ENCODE data around the gene CDC42BPA.
"Not testable (repeated sequence)": the region's sequence is repeated elsewhere in the genome, so short reads cannot be mapped to it uniquely, and the experiment has no call there.

The CDC42BPA gene

GRCh38 chr1:227318016-227318852 lies at the start of gene CDC42BPA:
TSS of gene CDC42BPA (minus strand) at chr1:227318492. CDS start at chr1:227317182, 1,310 bp downstream.
- peak; percentile 90 for DNase-seq (ENCODE audit: low read depth)

- DNase-seq (ENCODE audit: low read depth) = no peak
Observed at GRCh38 chr1:227368009-227368408, 49.7 kb upstream of the CDC42BPA start.

GRCh38 chr1:227365473-227366431 lies 47.5 kb upstream of the CDC42BPA start:
- no peak for DNase-seq (ENCODE audit: low read depth)

GRCh38 chr1:227364657-227365056 lies 46.4 kb upstream of the CDC42BPA start:
- DNase-seq (ENCODE audit: low read depth) = no peak

GRCh38 chr1:227363825-227364224 lies 45.5 kb upstream of the CDC42BPA start:
- no peak for DNase-seq (ENCODE audit: low read depth)

GRCh38 chr1:227362039-227362438 lies 43.7 kb upstream of the CDC42BPA start:
- DNase-seq (ENCODE audit: low read depth) = no peak

- DNase-seq (ENCODE audit: low read depth) = no peak
Observed at GRCh38 chr1:227357927-227358302, 39.6 kb upstream of the CDC42BPA start.

GRCh38 chr1:227357171-227357926 lies 39.1 kb upstream of the CDC42BPA start:
- peak; percentile 79 for DNase-seq (ENCODE audit: low read depth)

- no peak for DNase-seq (ENCODE audit: low read depth)
Observed at GRCh38 chr1:227356620-227357146, 38.4 kb upstream of the CDC42BPA start.

- no peak for DNase-seq (ENCODE audit: low read depth)
Observed at GRCh38 chr1:227355542-227356245, 37.4 kb upstream of the CDC42BPA start.

GRCh38 chr1:227353186-227353585 lies 34.9 kb upstream of the CDC42BPA start:
- no peak for DNase-seq (ENCODE audit: low read depth)

GRCh38 chr1:227352164-227352563 lies 33.9 kb upstream of the CDC42BPA start:
- not testable (repeated sequence) for DNase-seq (ENCODE audit: low read depth)

GRCh38 chr1:227351443-227351842 lies 33.2 kb upstream of the CDC42BPA start:
- DNase-seq (ENCODE audit: low read depth) = peak; percentile 51

- DNase-seq (ENCODE audit: low read depth) = no peak
Observed at GRCh38 chr1:227349967-227350366, 31.7 kb upstream of the CDC42BPA start.

GRCh38 chr1:227343727-227344551 lies 25.6 kb upstream of the CDC42BPA start:
- DNase-seq (ENCODE audit: low read depth) = peak; percentile 99

GRCh38 chr1:227343206-227343605 lies 24.9 kb upstream of the CDC42BPA start:
- peak; percentile 38 for DNase-seq (ENCODE audit: low read depth)

GRCh38 chr1:227342075-227342829 lies 24.0 kb upstream of the CDC42BPA start:
- peak; percentile 24 for DNase-seq (ENCODE audit: low read depth)

- not testable (repeated sequence) for DNase-seq (ENCODE audit: low read depth)
Observed at GRCh38 chr1:227336136-227336535, 17.8 kb upstream of the CDC42BPA start.

- DNase-seq (ENCODE audit: low read depth) = no peak
Observed at GRCh38 chr1:227335242-227336020, 17.1 kb upstream of the CDC42BPA start.

Data from amniotic epithelial cell (primary cell).